ENCODE results near the gene FTCDNL1. TPM values are rescaled to one million over a fixed set of nuclear protein-coding genes. Genes with fewer than 3 reads are reported as not detected.

FTCDNL1 gene
- total RNA-seq, 1 donor from 2014 or later, result 6.7 TPM

DNA sequence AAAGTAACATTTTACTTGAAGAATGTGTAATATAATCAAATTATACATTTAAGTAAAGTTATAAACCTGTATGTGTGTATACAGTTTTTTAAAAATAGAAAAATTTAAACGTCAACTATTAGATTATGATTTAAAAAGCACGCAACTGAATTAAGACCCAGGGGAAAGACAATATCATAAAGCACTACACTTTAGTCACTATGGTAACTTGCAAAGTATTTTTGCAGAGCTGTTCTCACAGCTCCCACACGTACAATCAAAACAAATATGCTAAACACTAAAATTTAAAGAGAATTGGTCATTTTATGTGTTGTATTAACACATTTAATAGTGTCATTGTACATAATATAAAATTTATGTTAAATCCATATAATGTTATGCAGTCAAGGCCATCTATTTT, 59.7 kb downstream of the FTCDNL1 start:
- DNase-seq, result no peak

DNA sequence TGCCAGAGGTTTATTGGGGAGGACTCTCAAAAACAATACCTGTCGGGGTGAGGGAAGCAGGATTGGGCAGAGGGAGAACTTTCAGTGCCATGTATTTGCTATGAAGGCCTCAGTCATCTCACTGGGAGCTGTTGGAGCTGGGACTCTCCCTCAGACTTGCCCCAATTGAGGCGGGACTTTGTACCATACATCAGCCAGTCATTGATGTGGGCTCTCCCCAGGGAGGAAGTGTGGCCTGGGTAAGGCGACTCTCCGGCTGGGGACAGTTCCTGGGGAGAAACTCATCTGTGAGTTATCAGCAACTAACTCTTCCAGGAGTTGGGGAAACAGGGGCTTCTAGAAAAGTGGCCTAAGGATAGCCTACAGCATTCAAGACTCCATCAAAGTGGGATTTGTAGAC, 66.5 kb downstream of the FTCDNL1 start:
- no peak for DNase-seq

DNA sequence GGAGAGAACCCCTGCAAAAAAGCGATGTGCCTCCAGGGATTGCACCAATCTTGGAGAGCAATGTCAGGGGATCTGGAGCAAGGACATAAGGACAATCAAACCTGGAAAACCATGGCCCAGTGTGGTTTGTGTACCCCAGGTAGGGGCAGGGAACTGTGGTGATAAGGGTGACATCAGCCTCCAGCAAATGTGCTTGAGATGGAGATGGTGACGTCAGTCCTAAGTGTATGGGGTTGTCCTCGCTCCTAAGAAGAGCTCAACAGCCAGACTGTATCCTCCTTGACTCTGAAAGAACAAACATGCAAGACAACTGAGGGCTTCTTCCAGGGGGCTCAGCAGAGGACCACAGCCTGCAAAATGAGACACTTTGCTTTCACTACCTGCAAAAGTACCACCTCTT, 71.4 kb downstream of the FTCDNL1 start:
- DNase-seq, result no peak

- no peak for DNase-seq
Measured at GRCh38 chr2:199778655-199779054, 72.3 kb downstream of the FTCDNL1 start.

GRCh38 chr2:199777916-199778315, 73.1 kb downstream of the FTCDNL1 start:
- DNase-seq, result no peak

- no peak for DNase-seq
Measured at GRCh38 chr2:199777315-199777714, 73.7 kb downstream of the FTCDNL1 start.

- no peak for DNase-seq
Measured at GRCh38 chr2:199775267-199775666, 75.7 kb downstream of the FTCDNL1 start.

DNA sequence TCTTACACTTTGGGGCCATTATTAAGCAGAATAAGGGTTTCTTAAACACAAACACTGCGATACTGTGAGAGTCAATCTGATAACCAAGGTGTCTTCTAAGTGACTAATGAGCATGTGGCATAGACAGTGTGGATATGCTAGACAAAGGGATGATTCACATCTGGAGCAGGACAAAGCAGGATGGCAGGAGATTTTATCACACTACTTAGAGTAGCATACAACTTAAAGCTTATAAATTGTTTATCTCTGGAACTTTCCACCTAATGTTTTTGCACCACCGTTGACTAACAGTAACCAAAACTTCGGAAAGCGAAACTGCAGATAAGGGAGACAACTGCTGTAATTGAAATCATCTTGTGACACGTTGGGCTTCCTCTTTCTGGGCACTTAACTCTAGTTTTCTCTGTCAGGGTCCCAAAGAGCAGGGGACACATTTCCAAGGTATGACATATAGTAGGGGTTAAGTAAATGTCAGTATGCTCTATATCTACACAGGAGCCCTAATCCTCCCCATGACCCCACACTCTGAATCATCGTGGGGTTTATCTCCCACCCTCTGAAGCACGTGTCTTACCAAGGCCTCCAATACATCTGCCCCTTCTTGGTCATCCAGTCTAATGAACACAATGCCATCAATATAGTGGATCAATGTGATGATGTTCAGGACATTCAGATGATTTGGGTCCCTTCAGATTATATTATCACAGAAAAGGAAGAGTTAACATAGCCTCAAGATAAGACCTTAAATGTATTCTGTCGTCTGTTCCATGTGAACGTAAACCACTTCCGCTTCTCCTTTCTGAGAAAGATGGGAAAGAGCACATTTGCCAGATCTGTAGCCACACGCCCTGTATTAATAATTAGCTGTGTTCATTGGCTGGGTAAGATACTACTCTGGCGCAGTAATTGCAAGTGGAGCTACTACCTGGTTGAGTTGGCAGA, 78.7 kb downstream of the FTCDNL1 start:
- DNase-seq, result no peak

DNA sequence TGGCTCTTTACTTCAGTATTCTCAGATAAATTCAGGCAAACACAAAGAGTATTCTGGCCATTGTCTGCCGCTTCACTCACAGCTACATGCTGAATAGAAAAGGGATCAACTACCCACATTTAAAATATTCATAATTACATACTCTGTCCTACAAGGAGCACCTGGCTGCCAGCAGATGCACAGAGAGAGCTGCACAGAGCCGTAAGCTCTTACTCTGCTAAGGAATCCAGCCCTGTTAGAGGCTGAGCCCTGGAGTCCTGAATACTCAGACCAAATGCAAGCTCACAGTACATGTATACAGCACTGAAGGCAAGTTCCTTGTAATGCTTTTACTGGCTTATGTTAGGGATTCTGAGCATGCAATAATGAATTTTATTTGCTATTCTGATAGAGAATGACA, 80.3 kb downstream of the FTCDNL1 start:
- no peak for DNase-seq

DNA sequence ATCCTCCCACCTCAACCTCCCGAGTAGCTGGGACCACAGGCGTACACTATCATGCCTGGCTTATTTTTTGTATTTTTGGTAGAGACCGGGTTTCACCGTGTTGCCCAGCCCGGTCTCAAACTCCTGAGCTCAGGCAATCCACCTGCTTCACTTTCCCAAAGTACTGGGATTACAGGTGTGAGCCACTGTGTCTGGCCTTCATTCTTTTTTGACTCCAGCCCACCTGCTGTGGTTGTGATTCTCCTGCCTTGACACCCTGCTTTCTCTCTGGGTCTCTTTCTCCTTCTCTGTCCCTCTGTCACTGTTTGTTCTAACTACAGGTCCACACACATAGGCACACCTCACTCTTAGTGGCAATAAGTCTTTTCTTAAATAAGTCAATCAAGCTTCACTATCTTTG, 85.3 kb downstream of the FTCDNL1 start:
- DNase-seq, result no peak

GRCh38 chr2:199764273-199764800, 86.7 kb downstream of the FTCDNL1 start:
- no peak for DNase-seq

GRCh38 chr2:199762963-199763362, 88.0 kb downstream of the FTCDNL1 start:
- DNase-seq, result no peak

- DNase-seq, result no peak
Measured at GRCh38 chr2:199760574-199760973, 90.4 kb downstream of the FTCDNL1 start.

DNA sequence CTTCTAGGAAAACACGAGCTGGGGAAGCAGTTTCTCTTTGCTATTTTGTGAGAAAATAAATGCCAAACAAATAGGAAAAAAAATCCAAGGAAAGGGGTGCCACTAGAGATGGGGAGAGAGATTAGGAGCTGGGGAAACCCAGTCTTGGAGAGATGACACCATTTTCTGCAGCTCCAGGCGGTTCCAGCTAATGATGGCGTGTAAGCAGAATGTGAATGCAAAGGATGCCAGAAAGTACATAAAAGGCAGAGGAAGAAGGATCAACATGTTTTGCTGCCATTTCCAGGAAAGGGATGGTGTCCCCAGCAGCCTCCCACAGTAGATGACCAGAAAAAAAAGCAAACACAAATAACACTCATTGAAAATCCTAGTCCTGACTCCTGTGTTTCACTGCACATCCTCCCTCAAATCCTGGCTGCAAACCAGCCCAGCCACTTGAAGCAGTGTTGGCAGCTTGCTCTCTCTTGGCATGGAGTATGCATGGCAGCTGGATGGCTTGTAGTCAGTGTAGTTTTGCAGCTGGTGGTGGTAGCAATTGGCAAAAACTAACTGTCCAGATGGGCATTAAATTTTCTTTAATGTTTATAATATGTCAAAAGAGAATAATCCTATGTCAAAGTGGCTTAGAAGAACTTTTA, 93.6 kb downstream of the FTCDNL1 start:
- peak; percentile 97 for DNase-seq

- peak; percentile 53 for DNase-seq
Measured at GRCh38 chr2:199756743-199757142, 94.2 kb downstream of the FTCDNL1 start.

DNA sequence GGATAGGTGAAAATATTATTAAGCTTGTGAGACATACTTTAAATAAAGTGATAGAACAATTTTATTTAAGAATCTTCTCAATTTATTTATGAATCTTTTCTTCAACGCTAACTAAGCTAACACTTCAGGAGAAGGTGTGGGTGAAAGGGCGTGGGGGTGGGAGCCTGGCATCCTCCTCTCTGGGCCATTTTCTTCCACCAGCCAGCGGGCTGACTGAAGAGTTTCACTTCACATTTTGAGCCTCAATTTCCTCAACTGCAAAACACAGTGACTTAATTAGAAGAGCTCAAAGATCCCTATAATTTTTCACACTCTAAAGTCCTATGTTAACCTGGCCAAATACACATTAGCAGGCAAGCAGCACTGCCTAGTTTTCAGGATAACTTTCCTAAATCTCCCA, 94.8 kb downstream of the FTCDNL1 start:
- DNase-seq, result no peak

DNA sequence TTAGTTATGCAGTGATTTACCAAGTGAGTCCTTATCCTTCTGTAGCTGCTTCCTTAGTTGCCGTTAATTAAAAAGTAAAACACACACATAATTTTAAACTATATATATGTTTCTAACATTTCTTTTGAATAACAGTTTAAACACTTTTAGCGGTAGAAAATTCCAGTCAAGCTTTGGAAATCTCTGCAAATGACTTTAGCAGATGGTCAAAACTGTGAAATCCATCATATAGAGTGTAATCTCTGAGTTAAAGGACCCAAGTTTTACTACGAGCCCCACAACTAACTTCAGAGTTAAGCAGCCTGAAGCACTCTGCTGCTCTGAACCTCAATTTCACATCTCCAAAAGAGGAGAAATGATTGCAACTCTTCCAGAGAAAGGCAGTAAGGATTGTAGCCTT, 96.2 kb downstream of the FTCDNL1 start:
- peak; percentile 31 for DNase-seq

DNA sequence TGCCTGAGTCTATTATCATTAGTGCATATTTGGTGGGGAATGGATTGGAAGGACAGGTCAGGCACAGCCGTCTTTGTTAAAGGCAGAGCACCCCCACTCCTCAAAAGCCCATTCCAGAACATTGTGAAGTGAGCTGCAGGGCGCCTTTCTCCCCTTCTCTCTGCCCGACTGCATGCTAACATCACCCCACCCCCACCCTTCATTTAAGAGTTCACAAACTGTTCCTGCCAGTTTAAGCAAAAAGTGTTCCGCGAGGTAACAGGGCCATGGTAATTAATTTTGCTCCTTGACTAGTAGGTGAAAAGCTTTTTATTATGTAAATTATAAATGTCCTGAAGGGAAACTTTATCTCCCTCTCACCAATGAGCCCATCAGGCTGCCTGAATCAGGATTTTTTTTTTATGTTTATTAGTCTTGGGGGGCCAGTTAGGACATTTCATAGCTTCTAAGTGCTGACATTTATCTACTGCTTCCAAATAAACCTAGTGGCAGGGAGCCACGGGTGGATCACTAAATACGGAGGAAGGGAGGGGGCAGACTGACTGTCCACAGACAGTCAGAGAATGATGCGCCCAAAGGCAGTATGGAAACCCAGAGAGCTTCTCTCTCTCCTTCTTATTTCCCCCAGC, 99.4 kb downstream of the FTCDNL1 start:
- no peak for DNase-seq

GRCh38 chr2:199749571-199749970, 101.4 kb downstream of the FTCDNL1 start:
- DNase-seq, result no peak

GRCh38 chr2:199744724-199745123, 106.3 kb downstream of the FTCDNL1 start:
- DNase-seq, result peak; percentile 67

GRCh38 chr2:199744260-199744659, 106.7 kb downstream of the FTCDNL1 start:
- no peak for DNase-seq

GRCh38 chr2:199743415-199744120, 107.4 kb downstream of the FTCDNL1 start:
- no peak for DNase-seq

Measured in tongue (tissue), 2 donors.